Esophagus muscularis mucosa (tissue), 4 donors: ENCODE data around the gene IMMT. TPM values are rescaled to one million over a fixed set of nuclear protein-coding genes. Genes with fewer than 3 reads are reported as not detected.

ENCODE experiments used
- DNase-seq: peaks from one replicate; pipeline ENCODE4 v3.0.0-alpha.2; 2017; ENCODE audit errors: extremely low spot score
- H3K27ac ChIP-seq, 4 donors: fragments of 200-600 bp; sonication (generic); replicated peaks in 1 of 4; 1 replicate in 3 of 4; 2 replicates in 1 of 4; pipeline ENCODE4 v1.5.1; 2016 to 2019; ENCODE audit warnings: mild to moderate bottlenecking in 1 of 4
- H3K27me3 ChIP-seq, 4 donors: fragments of 200-600 bp; sonication (generic); one replicate each; pipeline versions ENCODE4 v1.5.1 to v1.6.0; 2016 to 2019
- H3K36me3 ChIP-seq, 4 donors: fragments of 200-600 bp; sonication (generic); one replicate each; pipeline ENCODE4 v1.5.1; 2016 to 2019
- H3K4me1 ChIP-seq, 4 donors: fragments of 200-600 bp; sonication (generic); one replicate each; pipeline ENCODE4 v1.5.1; 2016 to 2019
- H3K4me3 ChIP-seq, 4 donors: fragments of 200-600 bp; sonication (generic); 1 replicate in 2 of 4; 2 replicates in 2 of 4; pipeline ENCODE4 v1.5.1; 2016 to 2019; ENCODE audit warnings: mild to moderate bottlenecking in 4 of 4, moderate library complexity in 1 of 4
- H3K9me3 ChIP-seq, 4 donors: fragments of 200-600 bp; sonication (generic); 1 replicate in 3 of 4; 2 replicates in 1 of 4; pipeline ENCODE4 v1.5.1; 2016 to 2019
- EP300 ChIP-seq: sonication (generic); formaldehyde crosslinking; IDR thresholded peaks from one replicate; pipeline ENCODE4 v1.6.1; 2017; ENCODE audit warnings: antibody characterized with exemption
- POLR2A ChIP-seq: fragments of 450-650 bp; IDR thresholded peaks from one replicate; pipeline ENCODE4 v1.6.1; 2017; ENCODE audit warnings: antibody characterized with exemption, moderate library complexity, mild to moderate bottlenecking, low read depth
- POLR2AphosphoS5 ChIP-seq, 2 donors: sonication (generic); formaldehyde crosslinking; IDR thresholded peaks; one replicate each; pipeline ENCODE4 v1.6.1; 2017; ENCODE audit warnings: antibody characterized with exemption in 2 of 2
- WGBS: methylation state at CpG from one replicate; pipeline ENCODE4 v1.1.5; 2018; 5-methylcytosine and 5-hydroxymethylcytosine counted together
- intact Hi-C: fragments of 100-400 bp; cut with DNase I; formaldehyde crosslinking; loops from one replicate; pipeline ENCODE4 v1.15.1; 2023
- total RNA-seq, 4 donors: library from RNA; depleted of rRNA; stranded (reverse); fragments of >200 nt; gene quantifications; one replicate each; pipeline versions ENCODE4 v1.1.0 to v1.2.1, GENCODE V29; 2016
- TF ChIP-seq, protein P1 (sequence below), 3 experiments: fragments of 200-600 bp in 2 of 3; fragments of 450-650 bp in 1 of 3; sonication (generic) in 2 of 3; IDR thresholded peaks; one replicate each; pipeline ENCODE4 v1.5.1; 2017 to 2019; ENCODE audit warnings: antibody characterized with exemption in 3 of 3, mild to moderate bottlenecking in 2 of 3, moderate library complexity in 1 of 3

The IMMT gene
- total RNA-seq, 4 donors from 2014 or later, result 53.5 to 68.1 (median 66.6) TPM

DNA sequence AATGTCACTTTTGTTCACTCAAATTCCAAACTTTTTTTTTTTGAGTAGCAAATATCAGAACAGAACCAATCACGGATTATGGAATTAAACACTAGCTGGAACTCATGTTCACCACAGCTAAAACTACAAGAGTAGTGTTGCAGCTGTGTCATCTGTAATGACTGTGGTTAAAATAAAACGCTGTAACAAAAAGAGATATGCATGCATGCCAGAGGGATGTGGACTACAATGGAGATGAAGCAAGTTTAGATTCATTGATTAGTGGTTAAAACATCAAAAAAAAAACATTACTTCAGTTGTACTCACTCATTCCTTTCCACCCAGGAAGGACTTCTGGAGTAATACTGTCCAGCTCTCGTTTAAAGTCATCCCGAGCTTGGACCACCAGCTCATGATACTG lies 37.0 kb downstream of the IMMT start:
- Histone ChIP-seq H3K27ac (no peak overlapping the region), H3K9me3 (no peaks in the 10 kb centered on the region), H3K4me3 (no peak overlapping the region), H3K27me3 (no peaks in the 10 kb centered on the region), H3K4me1 (no peaks in the 10 kb centered on the region), H3K36me3 (peaks cover 53 to 95% (median 89%) of the 10 kb centered on the region in 4 donors)
- WGBS, result 87% methylated on average over 4 of the region's 4 CpGs
- intact Hi-C loops, result no loop called here
- TF ChIP-seq, protein P1, sequence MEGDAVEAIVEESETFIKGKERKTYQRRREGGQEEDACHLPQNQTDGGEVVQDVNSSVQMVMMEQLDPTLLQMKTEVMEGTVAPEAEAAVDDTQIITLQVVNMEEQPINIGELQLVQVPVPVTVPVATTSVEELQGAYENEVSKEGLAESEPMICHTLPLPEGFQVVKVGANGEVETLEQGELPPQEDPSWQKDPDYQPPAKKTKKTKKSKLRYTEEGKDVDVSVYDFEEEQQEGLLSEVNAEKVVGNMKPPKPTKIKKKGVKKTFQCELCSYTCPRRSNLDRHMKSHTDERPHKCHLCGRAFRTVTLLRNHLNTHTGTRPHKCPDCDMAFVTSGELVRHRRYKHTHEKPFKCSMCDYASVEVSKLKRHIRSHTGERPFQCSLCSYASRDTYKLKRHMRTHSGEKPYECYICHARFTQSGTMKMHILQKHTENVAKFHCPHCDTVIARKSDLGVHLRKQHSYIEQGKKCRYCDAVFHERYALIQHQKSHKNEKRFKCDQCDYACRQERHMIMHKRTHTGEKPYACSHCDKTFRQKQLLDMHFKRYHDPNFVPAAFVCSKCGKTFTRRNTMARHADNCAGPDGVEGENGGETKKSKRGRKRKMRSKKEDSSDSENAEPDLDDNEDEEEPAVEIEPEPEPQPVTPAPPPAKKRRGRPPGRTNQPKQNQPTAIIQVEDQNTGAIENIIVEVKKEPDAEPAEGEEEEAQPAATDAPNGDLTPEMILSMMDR (IDR thresholded peaks at IDR 0.05), result no peak
- no peak for TF ChIP-seq POLR2AphosphoS5 (IDR thresholded peaks at IDR 0.05)
- TF ChIP-seq POLR2A, result no peak
- TF ChIP-seq EP300, result no peak
- no peak for DNase-seq

DNA sequence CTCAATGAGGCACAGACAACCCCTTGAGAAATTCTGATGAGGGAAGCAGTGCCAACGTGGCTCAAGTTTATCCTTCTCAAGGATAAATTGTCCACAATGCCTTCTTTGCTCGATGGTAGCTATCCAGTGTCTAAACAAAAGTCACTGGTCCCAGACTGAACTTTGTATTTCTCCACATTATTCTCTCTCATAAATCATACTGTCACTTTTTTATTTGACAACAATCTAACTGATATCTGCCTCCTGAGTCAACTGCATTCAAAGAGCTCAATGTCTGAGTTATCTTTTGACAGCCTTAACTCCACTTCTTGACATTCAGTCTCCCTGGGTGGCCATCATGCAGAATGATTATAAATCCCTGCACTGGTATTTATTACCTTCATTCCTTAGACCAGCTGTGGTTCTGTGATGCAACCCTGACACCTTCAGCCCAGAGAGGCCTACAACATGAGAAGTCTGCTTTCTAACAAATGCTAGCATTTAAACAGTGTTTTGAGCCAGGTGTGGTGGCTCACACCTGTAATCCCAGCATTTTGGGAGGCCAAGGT lies 38.2 kb downstream of the IMMT start:
- Histone ChIP-seq H3K27ac (no peak overlapping the region), H3K36me3 (peaks cover 44 to 90% (median 80%) of the 10 kb centered on the region in 4 donors), H3K9me3 (no peaks in the 10 kb centered on the region), H3K27me3 (no peaks in the 10 kb centered on the region), H3K4me3 (no peak overlapping the region), H3K4me1 (no peaks in the 10 kb centered on the region)
- WGBS, result 82% methylated on average over 2 of the region's 2 CpGs
- intact Hi-C loops, result no loop called here
- no peak for DNase-seq
- TF ChIP-seq EP300 (no peak), POLR2AphosphoS5 (IDR thresholded peaks at IDR 0.05) (no peak), POLR2A (no peak)
- TF ChIP-seq, protein P1 (IDR thresholded peaks at IDR 0.05), result no peak

DNA sequence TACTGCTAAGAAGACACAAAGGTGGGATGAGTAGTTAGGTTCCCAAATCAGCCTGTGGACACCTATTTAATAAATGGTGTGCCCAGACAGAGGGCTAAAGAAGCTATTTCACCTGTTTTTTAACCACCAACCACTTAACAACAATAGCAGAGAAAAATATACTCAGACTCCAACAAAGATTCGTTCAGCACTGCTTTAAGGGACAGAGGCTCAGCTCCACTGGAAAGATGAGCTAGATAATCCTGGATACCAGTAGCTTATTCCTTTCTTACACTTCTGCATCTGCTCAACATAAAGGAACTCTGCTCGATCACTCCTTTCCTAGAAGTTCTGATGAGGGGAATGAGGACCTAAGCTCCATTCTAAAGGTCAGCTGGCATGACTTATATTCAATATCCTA lies 44.8 kb downstream of the IMMT start:
- Histone ChIP-seq H3K27ac (no peak overlapping the region), H3K36me3 (peaks cover 36 to 85% (median 76%) of the 10 kb centered on the region in 4 donors), H3K9me3 (no peaks in the 10 kb centered on the region), H3K4me1 (no peaks in the 10 kb centered on the region), H3K27me3 (no peaks in the 10 kb centered on the region), H3K4me3 (no peak overlapping the region)
- intact Hi-C loops, result no loop called here
- DNase-seq, result no peak
- 90% methylated on average over 2 of the region's 2 CpGs for WGBS
- no peak for TF ChIP-seq POLR2AphosphoS5 (IDR thresholded peaks at IDR 0.05)
- TF ChIP-seq POLR2A, result no peak
- TF ChIP-seq EP300, result no peak
- TF ChIP-seq, protein P1 (IDR thresholded peaks at IDR 0.05), result no peak

DNA sequence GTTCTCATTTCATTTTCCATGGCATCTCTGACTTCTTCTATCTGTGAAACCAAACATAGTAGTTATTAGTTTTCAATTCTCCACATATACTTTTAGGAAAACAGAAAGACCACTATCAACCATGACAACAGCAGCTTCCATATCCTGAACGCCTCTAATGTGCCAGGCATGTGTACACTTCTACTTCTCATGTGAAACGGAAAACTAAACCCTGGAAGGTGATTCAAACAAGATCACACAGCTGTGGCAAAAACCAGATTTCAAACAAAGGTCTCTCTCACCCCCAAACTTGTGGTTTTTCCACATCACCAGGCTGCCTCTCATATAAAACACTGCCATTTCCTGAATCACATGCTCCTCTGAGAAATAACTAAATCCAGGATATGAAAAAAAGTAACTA lies 47.5 kb downstream of the IMMT start:
- no peaks in the 10 kb centered on the region for H3K4me1 ChIP-seq
- H3K9me3 ChIP-seq, result no peaks in the 10 kb centered on the region
- no peak for DNase-seq
- H3K36me3 ChIP-seq, result peaks cover 52 to 92% (median 89%) of the 10 kb centered on the region in 4 donors
- no peak overlapping the region for H3K27ac ChIP-seq
- 81% methylated on average over 2 of the region's 2 CpGs for WGBS
- intact Hi-C loops, result no loop called here
- no peak overlapping the region for H3K4me3 ChIP-seq
- no peaks in the 10 kb centered on the region for H3K27me3 ChIP-seq
- TF ChIP-seq POLR2AphosphoS5 (IDR thresholded peaks at IDR 0.05) (no peak), POLR2A (no peak), EP300 (no peak)
- TF ChIP-seq, protein P1 (IDR thresholded peaks at IDR 0.05), result no peak
